Measurements from ENCODE around the gene LRRC51. TPM values are rescaled to one million over a fixed set of nuclear protein-coding genes. Genes with fewer than 3 reads are reported as not detected.
A peak's percentile ranks its signal among the peaks of the same experiment; 100 is the strongest.

Gene LRRC51
- total and polyA plus RNA-seq, 2 of the 8 experiments (the other 6 are each of a cell fraction or from before 2014, with no cell fraction given), result 7.7 to 7.9 TPM

GRCh38 chr11:72079819-72080325 is 778 bp upstream of the LRRC51 start:
- Histone ChIP-seq H2AK5ac (ENCODE audit: low read depth, low read length) (no peak overlapping the region), H4K91ac (replicated peaks; ENCODE audit: insufficient read length, low read length) (peak overlapping the region; percentile 23), H2BK15ac (ENCODE audit: low read length) (no peak overlapping the region), H3K56ac (replicated peaks; ENCODE audit: insufficient read length, low read depth, low read length) (peak overlapping the region; percentile 70), H3K9ac (replicated peaks in 1 of 4; ENCODE audit: extremely low read depth in 1 of 4, low read depth in 3 of 4, low read length in 3 of 4) (peak overlapping the region; percentile 57 to 87 (median 74)), H3K79me1 (ENCODE audit: low read depth, low read length) (peaks cover 4% of the 10 kb centered on the region; the same call in 1 of the 2 replicates), H3K4me1 (replicated peaks in 1 of 4; ENCODE audit: control insufficient read depth in 3 of 4, insufficient read depth in 4 of 4, low read length in 3 of 4) (peaks cover 0 to 5% (median 0%) of the 10 kb centered on the region in 4 experiments; a peak in 3 of 7 replicates), H2BK20ac (ENCODE audit: low read length) (no peak overlapping the region), H3K4me3 (ENCODE audit: extremely low read depth in 1 of 4, insufficient read depth in 2 of 4, low read depth in 3 of 4, low read length in 4 of 4) (peak overlapping the region; percentile 66 to 100 (median 86)), H4K8ac (ENCODE audit: extremely low read depth, insufficient read depth, low read length) (peak overlapping the region; percentile 87; the same call in 1 of the 2 replicates), H2BK5ac (ENCODE audit: low read depth, low read length) (peak overlapping the region; percentile 78), H3K9me3 (ENCODE audit: insufficient read depth in 2 of 2, low read depth in 1 of 2, low read length in 1 of 2) (no peaks in the 10 kb centered on the region), H3K27ac (ENCODE audit: low read depth, low read length) (peak overlapping the region; percentile 83; the same call in 1 of the 2 replicates), H2BK120ac (replicated peaks; ENCODE audit: low read depth, low read length) (no peak overlapping the region), H3K79me2 (ENCODE audit: control insufficient read depth in 1 of 2, insufficient read depth in 2 of 2, low read length in 2 of 2) (peaks cover 16 to 51% of the 10 kb centered on the region in 2 experiments), H3K23me2 (ENCODE audit: low read depth, low read length) (peaks cover 4% of the 10 kb centered on the region; the same call in 1 of the 2 replicates), H3K4me2 (ENCODE audit: insufficient read depth in 1 of 2, low read depth in 2 of 2, low read length in 2 of 2) (peak overlapping the region; percentile 79 to 86), H3K36me3 (ENCODE audit: control insufficient read depth in 2 of 4, insufficient read depth in 4 of 4, low read length in 3 of 4) (no peaks in the 10 kb centered on the region; a peak in 1 of 8 replicates), H3K27me3 (replicated peaks in 1 of 4; ENCODE audit: control insufficient read depth in 3 of 4, extremely low read depth in 1 of 4, insufficient read depth in 3 of 4, low read length in 3 of 4) (no peaks in the 10 kb centered on the region), H4K20me1 (replicated peaks in 1 of 2; ENCODE audit: control insufficient read depth in 1 of 2, insufficient read depth in 2 of 2, low read length in 2 of 2) (peaks cover 4% of the 10 kb centered on the region in 2 experiments), H2AFZ (ENCODE audit: low read length) (0 out of 2 replicates have a peak overlapping the region, but pooled peaks have one; percentile 4), H3K4ac (replicated peaks; ENCODE audit: insufficient read length, low read depth, low read length) (no peak overlapping the region), H3K18ac (ENCODE audit: extremely low read depth, low read length) (peak overlapping the region; percentile 66; the same call in 1 of the 2 replicates), H2BK12ac (ENCODE audit: low read depth, low read length) (no peak overlapping the region), H4K5ac (ENCODE audit: insufficient read length, low read depth, low read length) (peak overlapping the region; percentile 18), H3K14ac (ENCODE audit: insufficient read length) (no peak overlapping the region), H3K23ac (ENCODE audit: insufficient read length) (no peak overlapping the region)
- POLR2A ChIA-PET (ENCODE audit: partially characterized antibody), result interaction anchor here (0.7 to 2.5 kb wide), 6 partner anchors 10 to 54 kb away, joined by 3 to 10 read pairs (median 4); partner anchors contain the start of gene ANAPC15
- DNase-seq (ENCODE audit: low read depth in 1 of 2, low spot score in 2 of 2) (no peak), FAIRE-seq (no peak)
- TF ChIP-seq NANOG (IDR thresholded peaks at IDR 0.05; ENCODE audit: insufficient read depth, low read depth, low read length, poor library complexity, severe bottlenecking) (no peak), SIN3A (conservative IDR thresholded peaks at IDR 0.05 in 1 of 2, IDR thresholded peaks at IDR 0.05 in 1 of 2; ENCODE audit: low read depth in 1 of 2, low read length in 2 of 2) (peak in 1 of 2 experiments; percentile 66; a peak in 1 of 4 replicates)
- WGBS, 2 experiments (ENCODE audit: extremely low coverage in 1 of 2, insufficient coverage in 1 of 2, insufficient read length in 1 of 2, insufficient replicate concordance in 2 of 2, low coverage in 1 of 2, low lambda C conversion rate in 2 of 2, missing lambda C conversion rate in 1 of 2), result 12% methylated on average over 11 of the region's 16 CpGs; no CpG with 5 or more reads in 1 of the 2 experiments
- CTCF ChIA-PET (ENCODE audit: partially characterized antibody), result interaction anchor here (1.5 to 3.0 kb wide), 3 partner anchors 11 to 55 kb away, joined by 6 to 16 read pairs (median 13); no protein-coding TSS in a partner anchor
